Kidney (tissue), 14 donors: ENCODE results near the gene LYSMD1. TPM values are rescaled to one million over a fixed set of nuclear protein-coding genes. Genes with fewer than 3 reads are reported as not detected.
"Not testable (repeated sequence)": the region's sequence is repeated elsewhere in the genome, so short reads cannot be mapped to it uniquely, and the experiment has no call there.

Experiments used
- DNase-seq, 5 donors: peaks; one replicate each; pipeline ENCODE4 v3.0.0-alpha.2; 2013 to 2020
- FAIRE-seq: peaks from 2 replicates; lab custom pipeline; 2012; peaks lifted over from hg19 to GRCh38; lab: Jason Lieb, UNC
- H3K27ac ChIP-seq, 2 donors: one replicate each; pipeline ENCODE4 v1.7.0; 2013; ENCODE audit warnings: low read depth in 2 of 2, low read length in 2 of 2, inconsistent platforms in 1 of 2
- H3K27me3 ChIP-seq: one replicate; pipeline ENCODE4 v1.7.1; 2013; ENCODE audit warnings: low read length, inconsistent platforms; ENCODE audit not compliant: control insufficient read depth, insufficient read depth
- H3K36me3 ChIP-seq, 3 donors: one replicate each; pipeline versions ENCODE4 v1.7.0 to v1.7.1; 2013; ENCODE audit warnings: low read length in 3 of 3, control low read depth in 1 of 3, inconsistent platforms in 1 of 3; ENCODE audit not compliant: insufficient read depth in 3 of 3, control insufficient read depth in 2 of 3
- H3K4me1 ChIP-seq, 3 donors: one replicate each; pipeline versions ENCODE4 v1.7.0 to v1.7.1; 2013; ENCODE audit warnings: low read length in 3 of 3, inconsistent platforms in 1 of 3, low read depth in 1 of 3; ENCODE audit not compliant: control insufficient read depth in 2 of 3, insufficient read depth in 2 of 3
- H3K4me3 ChIP-seq, 3 donors: one replicate each; pipeline versions ENCODE4 v1.7.0 to v1.8.1; 2013; ENCODE audit warnings: low read length in 3 of 3, control low read depth in 1 of 3, inconsistent platforms in 1 of 3
- H3K9ac ChIP-seq, 3 donors: one replicate each; pipeline versions ENCODE4 v1.7.0 to v1.7.1; 2013; ENCODE audit warnings: low read length in 3 of 3, control low read depth in 1 of 3, inconsistent platforms in 1 of 3
- H3K9me3 ChIP-seq, 3 donors: one replicate each; pipeline versions ENCODE4 v1.7.0 to v1.7.1; 2013; ENCODE audit warnings: low read length in 3 of 3, control low read depth in 1 of 3, inconsistent platforms in 1 of 3; ENCODE audit not compliant: control insufficient read depth in 2 of 3, insufficient read depth in 1 of 3
- CTCF ChIP-seq: IDR thresholded peaks from 3 replicates; pipeline ENCODE4 v1.5.1; 2012; ENCODE audit warnings: mild to moderate bottlenecking, moderate library complexity, borderline replicate concordance; ENCODE audit not compliant: insufficient read depth; ENCODE audit errors: extremely low read depth
- intact Hi-C: fragments of 100-400 bp; cut with DNase I; formaldehyde crosslinking; loops from one replicate; pipeline ENCODE4 v1.11.1; 2022
- polyA plus RNA-seq: library from polyadenylated mRNA; stranded (reverse); fragments of 350-450 nt; fragmentation: Illumina TruSeq; extraction: RNeasy Lipid Tissue Mini Kit (QIAGEN cat#74804); gene quantifications from one replicate; pipeline ENCODE4 v1.2.3, GENCODE V29; 2014; ENCODE audit warnings: low read depth, low replicate concordance; ENCODE audit not compliant: insufficient read depth
- total RNA-seq: library from RNA; stranded (reverse); fragmentation: NEBNext Ultra II Directional; extraction: Animal tissue kit (Norgen Biotek cat#: 25700); gene quantifications from one replicate; pipeline ENCODE4 v1.2.1, GENCODE V29; 2021
- donor health status: control.
- donor health status: control.
- donor health status: control.
- donor health status: control.
- donor health status: control.
- donor health status: DM: yes; HTN: yes; CAD: no.
- donor health status: Normal renal cell carcinoma (clear cell type).

The LYSMD1 gene
- total and polyA plus RNA-seq, 2 donors from 2014 or later, result 7.9 to 9.1 TPM

- Histone ChIP-seq H3K4me1 (peaks cover 0 to 3% (median 2%) of the 10 kb centered on the region in 3 donors), H3K4me3 (no peak overlapping the region), H3K27ac (no peak overlapping the region), H3K9me3 (no peaks in the 10 kb centered on the region), H3K27me3 (no peaks in the 10 kb centered on the region), H3K9ac (no peak overlapping the region), H3K36me3 (peaks cover 0 to 13% (median 0%) of the 10 kb centered on the region in 3 donors)
- DNase-seq, result no peak
- TF ChIP-seq CTCF, result no peak
- FAIRE-seq, result no peak
- intact Hi-C loops, result no loop called here
Observed at GRCh38 chr1:151210830-151211229, 45.1 kb upstream of the LYSMD1 start.

- H3K4me3 ChIP-seq, H3K4me1 ChIP-seq, H3K27ac ChIP-seq, H3K27me3 ChIP-seq, FAIRE-seq, H3K9me3 ChIP-seq, intact Hi-C loops, DNase-seq, H3K9ac ChIP-seq: not testable (repeated sequence)
- H3K36me3 ChIP-seq, result peaks cover 0 to 20% (median 3%) of the 10 kb centered on the region in 3 donors
Observed at GRCh38 chr1:151205381-151205965, 39.8 kb upstream of the LYSMD1 start.

GRCh38 chr1:151199873-151200581 is 34.3 kb upstream of the LYSMD1 start:
- intact Hi-C loops, result no loop called here
- H3K9me3 ChIP-seq, result no peaks in the 10 kb centered on the region
- DNase-seq, result peak in 3 of 5 donors; percentile 20 to 56 (median 39)
- peak overlapping the region; percentile 93 to 98 (median 98) for H3K4me3 ChIP-seq
- H3K27me3 ChIP-seq, result no peaks in the 10 kb centered on the region
- H3K36me3 ChIP-seq, result peaks cover 0 to 7% (median 3%) of the 10 kb centered on the region in 3 donors
- FAIRE-seq, result no peak
- H3K27ac ChIP-seq, result peak overlapping the region; percentile 65 to 96
- TF ChIP-seq CTCF, result no peak
- peaks cover 0 to 12% (median 6%) of the 10 kb centered on the region in 3 donors for H3K4me1 ChIP-seq
- peak overlapping the region; percentile 87 to 98 (median 97) for H3K9ac ChIP-seq
